ENCODE measurements around the gene SLC6A13. TPM values are rescaled to one million over a fixed set of nuclear protein-coding genes. Genes with fewer than 3 reads are reported as not detected.

SLC6A13 gene
- total and polyA plus RNA-seq, 2 of the 8 experiments (the other 6 are each of a cell fraction or from before 2014, with no cell fraction given) = 0.03 TPM; not detected in 1

DNA sequence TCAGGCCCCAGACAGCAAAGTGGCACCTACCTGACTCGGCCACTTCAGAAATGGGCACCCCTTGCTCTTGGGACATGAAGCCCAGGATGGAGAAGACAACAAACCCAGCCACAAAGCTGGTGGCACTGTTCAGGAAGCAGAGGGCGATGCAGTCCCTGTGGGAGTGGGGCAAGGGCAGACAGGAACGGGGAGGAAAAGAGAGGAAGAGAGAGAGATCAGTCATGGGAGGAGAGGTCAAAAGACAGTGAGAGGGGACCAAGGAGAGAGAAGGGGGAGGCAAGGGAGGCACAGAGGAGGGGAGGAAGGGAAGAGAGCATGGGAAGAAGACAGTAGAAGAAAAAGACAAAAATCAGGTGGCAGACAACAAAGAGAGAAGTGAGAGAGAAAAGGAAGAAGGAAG lies 65.3 kb downstream of the SLC6A13 start:
- H3K27me3 ChIP-seq (replicated peaks in 1 of 4; ENCODE audit: control insufficient read depth in 3 of 4, extremely low read depth in 1 of 4, insufficient read depth in 3 of 4, low read length in 3 of 4) = peaks cover 0 to 14% (median 10%) of the 10 kb centered on the region in 4 experiments; a peak in 6 of 7 replicates
- no peak overlapping the region for H3K18ac ChIP-seq (ENCODE audit: extremely low read depth, low read length)
- H4K5ac ChIP-seq (ENCODE audit: insufficient read length, low read depth, low read length) = no peak overlapping the region
- H2BK20ac ChIP-seq (ENCODE audit: low read length) = no peak overlapping the region
- DNase-seq (ENCODE audit: low read depth in 1 of 2, low spot score in 2 of 2) = no peak
- H3K79me2 ChIP-seq (ENCODE audit: control insufficient read depth in 1 of 2, insufficient read depth in 2 of 2, low read length in 2 of 2) = no peaks in the 10 kb centered on the region
- H2BK12ac ChIP-seq (ENCODE audit: low read depth, low read length) = no peak overlapping the region
- no peak overlapping the region for H3K23ac ChIP-seq (ENCODE audit: insufficient read length)
- CTCF ChIA-PET (ENCODE audit: partially characterized antibody) = interaction anchor here (7.3 kb wide), 1 partner anchor 9 kb away, joined by 71 read pairs; no protein-coding TSS in a partner anchor
- H2AK5ac ChIP-seq (ENCODE audit: low read depth, low read length) = no peak overlapping the region
- no peak overlapping the region for H3K4me2 ChIP-seq (ENCODE audit: insufficient read depth in 1 of 2, low read depth in 2 of 2, low read length in 2 of 2)
- no peak overlapping the region for H2AFZ ChIP-seq (ENCODE audit: low read length)
- no peaks in the 10 kb centered on the region for H3K9me3 ChIP-seq (ENCODE audit: insufficient read depth in 2 of 2, low read depth in 1 of 2, low read length in 1 of 2)
- H3K9ac ChIP-seq (replicated peaks in 1 of 4; ENCODE audit: extremely low read depth in 1 of 4, low read depth in 3 of 4, low read length in 3 of 4) = no peak overlapping the region
- no peak overlapping the region for H3K4me3 ChIP-seq (ENCODE audit: extremely low read depth in 1 of 4, insufficient read depth in 2 of 4, low read depth in 3 of 4, low read length in 4 of 4)
- peaks cover 1 to 6% (median 4%) of the 10 kb centered on the region in 4 experiments; a peak in 3 of 7 replicates for H3K4me1 ChIP-seq (replicated peaks in 1 of 4; ENCODE audit: control insufficient read depth in 3 of 4, insufficient read depth in 4 of 4, low read length in 3 of 4)
- H4K20me1 ChIP-seq (replicated peaks in 1 of 2; ENCODE audit: control insufficient read depth in 1 of 2, insufficient read depth in 2 of 2, low read length in 2 of 2) = peaks cover 0 to 2% of the 10 kb centered on the region in 2 experiments
- no peak for FAIRE-seq
- no peak overlapping the region for H3K27ac ChIP-seq (ENCODE audit: low read depth, low read length)
- no peak overlapping the region for H2BK15ac ChIP-seq (ENCODE audit: low read length)
- H3K14ac ChIP-seq (ENCODE audit: insufficient read length) = no peak overlapping the region
- no peak overlapping the region for H4K8ac ChIP-seq (ENCODE audit: extremely low read depth, insufficient read depth, low read length)
- peaks cover 2% of the 10 kb centered on the region; the same call in 1 of the 2 replicates for H3K23me2 ChIP-seq (ENCODE audit: low read depth, low read length)
- WGBS, 2 experiments (ENCODE audit: extremely low coverage in 1 of 2, insufficient coverage in 1 of 2, insufficient read length in 1 of 2, insufficient replicate concordance in 2 of 2, low coverage in 1 of 2, low lambda C conversion rate in 2 of 2, missing lambda C conversion rate in 1 of 2) = 74% methylated on average over 3 of the region's 3 CpGs; no CpG with 5 or more reads in 1 of the 2 experiments
- no peaks in the 10 kb centered on the region for H3K79me1 ChIP-seq (ENCODE audit: low read depth, low read length)
- H3K36me3 ChIP-seq (ENCODE audit: control insufficient read depth in 2 of 4, insufficient read depth in 4 of 4, low read length in 3 of 4) = no peaks in the 10 kb centered on the region
- no peak overlapping the region for H2BK120ac ChIP-seq (replicated peaks; ENCODE audit: low read depth, low read length)
- POLR2A ChIA-PET (ENCODE audit: partially characterized antibody) = no interaction called here
- H3K4ac ChIP-seq (replicated peaks; ENCODE audit: insufficient read length, low read depth, low read length) = no peak overlapping the region
- H3K56ac ChIP-seq (replicated peaks; ENCODE audit: insufficient read length, low read depth, low read length) = no peak overlapping the region
- no peak overlapping the region for H2BK5ac ChIP-seq (ENCODE audit: low read depth, low read length)
- no peak overlapping the region for H4K91ac ChIP-seq (replicated peaks; ENCODE audit: insufficient read length, low read length)
- TF ChIP-seq HDAC6 (IDR thresholded peaks at IDR 0.05; ENCODE audit: low read depth, low read length) (no peak), RXRA (IDR thresholded peaks at IDR 0.05; ENCODE audit: insufficient read depth, low read depth, low read length) (no peak), PHF8 (conservative IDR thresholded peaks at IDR 0.05; ENCODE audit: low read depth, low read length) (no peak), CBX8 (IDR thresholded peaks at IDR 0.05; ENCODE audit: borderline replicate concordance, low read depth, low read length) (no peak), JUND (IDR thresholded peaks at IDR 0.05; ENCODE audit: low read length) (no peak), BCL11A (IDR thresholded peaks at IDR 0.05; ENCODE audit: low read depth in 2 of 2, low read length in 2 of 2) (no peak), TCF12 (IDR thresholded peaks at IDR 0.05; ENCODE audit: low read depth, low read length) (no peak), CHD1 (IDR thresholded peaks at IDR 0.05; ENCODE audit: low read depth, low read length) (no peak), RAD21 (IDR thresholded peaks at IDR 0.05 in 1 of 2, conservative IDR thresholded peaks at IDR 0.05 in 1 of 2; ENCODE audit: low read depth in 2 of 2, low read length in 2 of 2) (no peak), TAF7 (optimal IDR thresholded peaks at IDR 0.05; ENCODE audit: borderline replicate concordance, low read depth, low read length) (no peak), POU5F1 (IDR thresholded peaks at IDR 0.05; ENCODE audit: low read depth, low read length) (no peak), EZH2 (IDR thresholded peaks at IDR 0.05; ENCODE audit: low read depth, low read length, severe bottlenecking) (no peak)
- TF ChIP-seq, protein P1, sequence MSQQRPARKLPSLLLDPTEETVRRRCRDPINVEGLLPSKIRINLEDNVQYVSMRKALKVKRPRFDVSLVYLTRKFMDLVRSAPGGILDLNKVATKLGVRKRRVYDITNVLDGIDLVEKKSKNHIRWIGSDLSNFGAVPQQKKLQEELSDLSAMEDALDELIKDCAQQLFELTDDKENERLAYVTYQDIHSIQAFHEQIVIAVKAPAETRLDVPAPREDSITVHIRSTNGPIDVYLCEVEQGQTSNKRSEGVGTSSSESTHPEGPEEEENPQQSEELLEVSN (IDR thresholded peaks at IDR 0.05) = no peak
